Airway epithelial cell (primary cell): ENCODE results near the gene DSG2. TPM values are rescaled to one million over a fixed set of nuclear protein-coding genes. Genes with fewer than 3 reads are reported as not detected.

Experiments used
- total RNA-seq: library from RNA; depleted of rRNA; stranded (reverse); fragments of >200 nt; gene quantifications from 2 replicates; pipeline ENCODE4 v1.2.3, GENCODE V29; 2015

Gene DSG2
- 63.6 and 93.5 TPM in 2 replicates for total RNA-seq

GRCh38 chr18:31497836-31498573 is at the start of gene DSG2:
Gene DSG2, plus strand, starts transcription at chr18:31498177. Its CDS starts 75 bp downstream, at chr18:31498252.

DNA sequence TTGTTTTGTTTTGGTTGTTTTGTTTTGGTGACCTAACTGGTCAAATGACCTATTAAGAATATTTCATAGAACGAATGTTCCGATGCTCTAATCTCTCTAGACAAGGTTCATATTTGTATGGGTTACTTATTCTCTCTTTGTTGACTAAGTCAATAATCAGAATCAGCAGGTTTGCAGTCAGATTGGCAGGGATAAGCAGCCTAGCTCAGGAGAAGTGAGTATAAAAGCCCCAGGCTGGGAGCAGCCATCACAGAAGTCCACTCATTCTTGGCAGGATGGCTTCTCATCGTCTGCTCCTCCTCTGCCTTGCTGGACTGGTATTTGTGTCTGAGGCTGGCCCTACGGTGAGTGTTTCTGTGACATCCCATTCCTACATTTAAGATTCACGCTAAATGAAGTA is 93.7 kb downstream of the DSG2 start, which contains the start of gene TTR:
Gene TTR (plus strand): TSS at position 250 of the 400 bp plus-strand sequence. CDS start 26 bp downstream, at position 276.

Other genes starting within 250 kb of the DSG2 start
- gene DSG1, start 180.0 kb upstream of the DSG2 start, total RNA-seq, result 46.9 and 48.9 TPM in 2 replicates
- gene DSG4, start 121.4 kb upstream of the DSG2 start, total RNA-seq, result 0.05 and 0.07 TPM in 2 replicates
- gene DSG3, start 50.4 kb upstream of the DSG2 start, total RNA-seq, result 165 and 218 TPM in 2 replicates
- gene TTR, start 93.7 kb downstream of the DSG2 start, total RNA-seq, result not detected in 2 replicates
- gene B4GALT6, start 186.4 kb downstream of the DSG2 start, total RNA-seq, result 1.8 and 3.7 TPM in 2 replicates